ENCODE measurements around the gene GLDC.

GRCh38 chr9:6566409-6567139, 79.0 kb downstream of the GLDC start:
- no peak for TF ChIP-seq POLR2A (IDR thresholded peaks at IDR 0.05)
- no peak for TF ChIP-seq POLR2AphosphoS5 (IDR thresholded peaks at IDR 0.05)
- TF ChIP-seq CTCF (IDR thresholded peaks at IDR 0.05) = no peak
- TF ChIP-seq EP300 (IDR thresholded peaks at IDR 0.05) = no peak

All from suprapubic skin (tissue), 4 donors.